GM18858 (cell line): ENCODE results near the gene BBLN.
"Not testable (repeated sequence)": the region's sequence is repeated elsewhere in the genome, so short reads cannot be mapped to it uniquely, and the experiment has no call there.

ENCODE experiments used
- ATAC-seq: cut with Tn5 transposase; IDR thresholded peaks from one replicate; pipeline ENCODE4 v1.9.1; 2021; ENCODE audit not compliant: unreplicated experiment

Gene BBLN

GRCh38 chr9:128159784-128160602 lies at the start of gene BBLN:
BBLN (plus strand) TSS chr9:128160265; CDS start chr9:128160408, 143 bp downstream.
- ATAC-seq: peak; percentile 42

- ATAC-seq: not testable (repeated sequence)
Measured at GRCh38 chr9:128111726-128112125, 48.3 kb upstream of the BBLN start.

GRCh38 chr9:128113526-128114325 lies 46.3 kb upstream of the BBLN start:
- no peak for ATAC-seq

GRCh38 chr9:128114326-128115186 lies 45.5 kb upstream of the BBLN start:
- no peak for ATAC-seq

GRCh38 chr9:128115187-128116103 lies 44.6 kb upstream of the BBLN start:
- ATAC-seq: no peak

- no peak for ATAC-seq
Measured at GRCh38 chr9:128116104-128117083, 43.7 kb upstream of the BBLN start.

- ATAC-seq: no peak
Measured at GRCh38 chr9:128117613-128118471, 42.2 kb upstream of the BBLN start.

- ATAC-seq: no peak
Measured at GRCh38 chr9:128118472-128118857, 41.6 kb upstream of the BBLN start.

GRCh38 chr9:128118971-128119665 lies 40.9 kb upstream of the BBLN start:
- ATAC-seq: no peak

- no peak for ATAC-seq
Measured at GRCh38 chr9:128120061-128120740, 39.9 kb upstream of the BBLN start.

GRCh38 chr9:128120741-128121465 lies 39.2 kb upstream of the BBLN start:
- no peak for ATAC-seq

GRCh38 chr9:128121466-128121810 lies 38.6 kb upstream of the BBLN start:
- ATAC-seq: no peak

- ATAC-seq: no peak
Measured at GRCh38 chr9:128121924-128122808, 37.9 kb upstream of the BBLN start.

- no peak for ATAC-seq
Measured at GRCh38 chr9:128122809-128123175, 37.3 kb upstream of the BBLN start.

- no peak for ATAC-seq
Measured at GRCh38 chr9:128123451-128124080, 36.5 kb upstream of the BBLN start.
